Testis (tissue), 3 donors: ENCODE data around the gene KIAA1755. TPM values are rescaled to one million over a fixed set of nuclear protein-coding genes. Genes with fewer than 3 reads are reported as not detected.

Experiments
- DNase-seq: peaks from one replicate; pipeline ENCODE4 v3.0.0-alpha.2; 2019
- H3K27ac ChIP-seq, 2 donors: fragments of 200-600 bp; sonication (generic); one replicate each; pipeline ENCODE4 v1.5.1; 2019
- H3K27me3 ChIP-seq: fragments of 200-600 bp; sonication (generic); one replicate; pipeline ENCODE4 v1.5.1; 2019
- H3K36me3 ChIP-seq: fragments of 200-600 bp; sonication (generic); one replicate; pipeline ENCODE4 v1.5.1; 2017; ENCODE audit warnings: low read depth; ENCODE audit errors: missing control alignments
- H3K4me1 ChIP-seq: fragments of 200-600 bp; sonication (generic); one replicate; pipeline ENCODE4 v1.5.1; 2019
- H3K4me3 ChIP-seq, 2 donors: fragments of 200-600 bp; sonication (generic); one replicate each; pipeline ENCODE4 v1.5.1; 2017 to 2019
- H3K9me3 ChIP-seq: fragments of 200-600 bp; sonication (generic); one replicate; pipeline ENCODE4 v1.5.1; 2017
- POLR2A ChIP-seq: fragments of 450-650 bp; IDR thresholded peaks from one replicate; pipeline ENCODE4 v1.6.1; 2017; ENCODE audit warnings: antibody characterized with exemption, mild to moderate bottlenecking, moderate library complexity
- WGBS, 2 donors: methylation state at CpG; one replicate each; pipeline ENCODE4 v1.1.5; 2018; 5-methylcytosine and 5-hydroxymethylcytosine counted together
- intact Hi-C: fragments of 100-400 bp; cut with DNase I; formaldehyde crosslinking; loops from one replicate; pipeline ENCODE4 v1.15.1; 2023; ENCODE audit warnings: low total_unique reads
- polyA plus RNA-seq: library from polyadenylated mRNA; stranded (reverse); fragments of 350-450 nt; fragmentation: Illumina TruSeq; extraction: RNeasy Lipid Tissue Mini Kit (QIAGEN cat#74804); gene quantifications from one replicate; pipeline ENCODE4 v1.2.3, GENCODE V29; 2014; ENCODE audit warnings: low read depth, low replicate concordance; ENCODE audit not compliant: insufficient read depth
- total RNA-seq, 2 donors: library from RNA; depleted of rRNA; stranded (reverse); fragments of >200 nt; gene quantifications; one replicate each; pipeline ENCODE4 v1.2.3, GENCODE V29; 2016
- TF ChIP-seq, protein P1 (sequence below), 3 experiments: fragments of 450-650 bp in 2 of 3; fragments of 200-600 bp in 1 of 3; sonication (generic) in 1 of 3; IDR thresholded peaks; one replicate each; pipeline ENCODE4 v1.5.1; 2016 to 2019; ENCODE audit warnings: antibody characterized with exemption in 3 of 3, mild to moderate bottlenecking in 2 of 3, moderate library complexity in 1 of 3

KIAA1755 gene
- total and polyA plus RNA-seq, 3 donors from 2014 or later: 5.2 to 9.6 (median 7.6) TPM

DNA sequence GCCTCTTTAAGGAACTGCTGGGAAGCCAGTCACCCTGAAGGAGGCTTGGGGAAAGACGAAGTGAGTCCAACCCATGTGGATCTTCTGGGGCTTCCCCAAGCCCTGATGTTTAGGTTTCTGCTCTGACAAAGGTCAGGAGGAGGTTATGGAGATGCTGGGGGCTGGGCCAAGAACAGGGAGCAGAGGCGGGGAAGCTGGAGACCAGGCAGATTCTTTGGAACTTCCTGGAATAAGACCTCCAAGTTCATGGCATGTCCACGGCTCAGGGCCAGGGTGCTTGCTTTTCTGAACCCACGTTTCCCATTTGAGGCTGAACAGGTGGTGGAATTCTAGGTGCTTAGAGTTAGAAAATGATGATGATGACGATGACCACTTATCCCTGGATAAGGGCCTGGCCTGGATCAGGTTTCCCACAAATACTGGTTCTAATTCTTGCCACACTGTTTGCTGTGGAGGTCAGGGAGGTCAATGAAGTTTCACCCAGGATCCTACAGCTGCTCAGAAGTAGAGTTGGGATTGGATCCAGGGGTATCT, 65.5 kb downstream of the KIAA1755 start:
- TF ChIP-seq POLR2A: no peak
- TF ChIP-seq, protein P1, sequence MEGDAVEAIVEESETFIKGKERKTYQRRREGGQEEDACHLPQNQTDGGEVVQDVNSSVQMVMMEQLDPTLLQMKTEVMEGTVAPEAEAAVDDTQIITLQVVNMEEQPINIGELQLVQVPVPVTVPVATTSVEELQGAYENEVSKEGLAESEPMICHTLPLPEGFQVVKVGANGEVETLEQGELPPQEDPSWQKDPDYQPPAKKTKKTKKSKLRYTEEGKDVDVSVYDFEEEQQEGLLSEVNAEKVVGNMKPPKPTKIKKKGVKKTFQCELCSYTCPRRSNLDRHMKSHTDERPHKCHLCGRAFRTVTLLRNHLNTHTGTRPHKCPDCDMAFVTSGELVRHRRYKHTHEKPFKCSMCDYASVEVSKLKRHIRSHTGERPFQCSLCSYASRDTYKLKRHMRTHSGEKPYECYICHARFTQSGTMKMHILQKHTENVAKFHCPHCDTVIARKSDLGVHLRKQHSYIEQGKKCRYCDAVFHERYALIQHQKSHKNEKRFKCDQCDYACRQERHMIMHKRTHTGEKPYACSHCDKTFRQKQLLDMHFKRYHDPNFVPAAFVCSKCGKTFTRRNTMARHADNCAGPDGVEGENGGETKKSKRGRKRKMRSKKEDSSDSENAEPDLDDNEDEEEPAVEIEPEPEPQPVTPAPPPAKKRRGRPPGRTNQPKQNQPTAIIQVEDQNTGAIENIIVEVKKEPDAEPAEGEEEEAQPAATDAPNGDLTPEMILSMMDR (IDR thresholded peaks at IDR 0.05): no peak
- no peak for DNase-seq
- Histone ChIP-seq H3K4me3 (no peak overlapping the region), H3K27ac (no peak overlapping the region), H3K9me3 (no peaks in the 10 kb centered on the region), H3K27me3 (no peaks in the 10 kb centered on the region), H3K4me1 (no peaks in the 10 kb centered on the region), H3K36me3 (no peaks in the 10 kb centered on the region)
- WGBS, 2 donors: 77 to 79% methylated on average over 5 of the region's 5 CpGs
- intact Hi-C loops: no loop called here

DNA sequence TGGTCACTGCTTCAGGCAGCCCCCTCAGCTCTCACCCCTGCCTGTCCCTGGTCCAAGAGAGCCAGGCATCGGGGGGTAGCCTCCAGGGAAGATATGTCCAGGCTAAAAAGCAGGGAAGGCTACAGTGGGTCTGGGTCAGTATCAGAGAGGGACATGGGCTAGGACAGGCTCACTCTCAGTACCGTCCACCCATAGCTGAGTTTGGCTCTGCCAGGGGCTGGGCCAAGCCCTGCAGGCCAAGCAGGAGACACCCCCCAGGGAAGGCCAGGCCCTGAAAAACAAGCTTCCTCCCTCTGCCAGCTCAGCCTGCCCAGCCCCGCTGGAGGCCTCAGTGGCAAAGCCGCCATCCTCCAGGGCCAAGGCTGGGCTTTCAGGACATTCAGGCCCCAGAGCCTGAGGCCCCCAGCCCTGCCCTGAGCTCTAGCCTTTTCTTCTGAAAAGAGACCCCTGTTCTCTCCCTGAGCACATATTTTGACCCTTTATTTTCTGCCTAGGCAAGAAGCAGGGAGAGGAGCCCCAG, 66.9 kb downstream of the KIAA1755 start:
- intact Hi-C loops: no loop called here
- H3K27me3 ChIP-seq: no peaks in the 10 kb centered on the region
- H3K36me3 ChIP-seq: no peaks in the 10 kb centered on the region
- no peaks in the 10 kb centered on the region for H3K9me3 ChIP-seq
- no peak for DNase-seq
- H3K27ac ChIP-seq: no peak overlapping the region
- H3K4me1 ChIP-seq: no peaks in the 10 kb centered on the region
- TF ChIP-seq POLR2A: no peak
- TF ChIP-seq, protein P1 (IDR thresholded peaks at IDR 0.05): no peak
- 92 to 100% methylated on average over 3 to 4 of the region's 4 CpGs for WGBS, 2 donors
- no peak overlapping the region for H3K4me3 ChIP-seq

DNA sequence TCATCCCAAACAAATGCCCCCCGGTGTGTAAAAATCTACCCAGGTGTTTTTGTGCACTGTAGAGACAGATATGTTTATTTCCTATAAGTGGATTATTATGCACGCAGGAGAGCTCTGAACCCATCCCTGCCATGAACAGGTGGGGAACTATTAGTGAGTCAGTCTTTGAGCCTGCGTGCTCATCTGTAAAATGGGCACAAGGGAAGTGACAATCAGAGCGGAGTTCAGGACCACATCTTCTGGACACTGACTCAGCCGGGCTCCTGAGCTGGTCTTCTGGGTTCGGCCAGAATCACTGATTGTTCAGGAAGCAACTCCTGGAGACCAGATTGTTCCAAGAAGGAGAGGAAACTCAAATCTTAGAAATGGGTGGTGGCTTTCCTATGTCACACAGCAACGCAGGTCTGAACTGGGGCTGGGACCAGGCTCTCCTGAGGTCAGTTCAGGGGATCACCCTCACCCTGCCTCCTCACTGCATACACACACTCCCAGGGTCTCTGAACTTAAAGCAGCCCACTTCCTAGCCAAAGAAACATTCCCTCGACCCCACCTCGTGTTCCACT, 68.1 kb downstream of the KIAA1755 start:
- no peaks in the 10 kb centered on the region for H3K27me3 ChIP-seq
- no peak for DNase-seq
- intact Hi-C loops: no loop called here

DNA sequence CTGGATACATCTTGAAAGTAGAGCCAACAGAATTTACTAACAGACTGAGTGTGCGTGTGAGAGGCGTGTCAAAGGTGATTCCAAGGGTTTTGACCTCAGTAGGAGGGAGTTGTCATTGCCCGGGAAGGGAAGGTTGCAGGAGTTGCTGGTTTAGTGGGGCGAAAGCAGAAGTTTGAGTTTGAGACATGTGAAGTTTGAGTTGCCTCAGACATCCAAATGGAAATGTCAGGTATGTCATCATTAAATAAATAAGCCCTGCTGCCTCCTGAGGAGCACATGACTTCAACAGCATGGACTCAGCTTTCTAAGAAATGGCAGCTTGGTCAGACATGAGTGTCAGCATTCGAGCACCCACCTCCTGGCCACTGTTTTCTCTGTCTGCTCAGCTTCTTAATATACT, 68.9 kb downstream of the KIAA1755 start:
- no peak for TF ChIP-seq POLR2A
- TF ChIP-seq, protein P1 (IDR thresholded peaks at IDR 0.05): no peak
- intact Hi-C loops: no loop called here
- no peak overlapping the region for H3K27ac ChIP-seq
- H3K36me3 ChIP-seq: no peaks in the 10 kb centered on the region
- no peak overlapping the region for H3K4me3 ChIP-seq
- no peaks in the 10 kb centered on the region for H3K9me3 ChIP-seq
- H3K4me1 ChIP-seq: no peaks in the 10 kb centered on the region
- no peaks in the 10 kb centered on the region for H3K27me3 ChIP-seq
- WGBS, 2 donors: 82 to 87% methylated on average over 5 of the region's 5 CpGs
- no peak for DNase-seq

More for the DNA sequence above, 68.1 kb downstream of the KIAA1755 start:
- Histone ChIP-seq H3K4me1 (no peaks in the 10 kb centered on the region), H3K4me3 (no peak overlapping the region), H3K27ac (no peak overlapping the region), H3K9me3 (no peaks in the 10 kb centered on the region), H3K36me3 (no peaks in the 10 kb centered on the region)
- no peak for TF ChIP-seq POLR2A
- TF ChIP-seq, protein P1 (IDR thresholded peaks at IDR 0.05): no peak
- 86 to 89% methylated on average over 9 of the region's 9 CpGs for WGBS, 2 donors

DNA sequence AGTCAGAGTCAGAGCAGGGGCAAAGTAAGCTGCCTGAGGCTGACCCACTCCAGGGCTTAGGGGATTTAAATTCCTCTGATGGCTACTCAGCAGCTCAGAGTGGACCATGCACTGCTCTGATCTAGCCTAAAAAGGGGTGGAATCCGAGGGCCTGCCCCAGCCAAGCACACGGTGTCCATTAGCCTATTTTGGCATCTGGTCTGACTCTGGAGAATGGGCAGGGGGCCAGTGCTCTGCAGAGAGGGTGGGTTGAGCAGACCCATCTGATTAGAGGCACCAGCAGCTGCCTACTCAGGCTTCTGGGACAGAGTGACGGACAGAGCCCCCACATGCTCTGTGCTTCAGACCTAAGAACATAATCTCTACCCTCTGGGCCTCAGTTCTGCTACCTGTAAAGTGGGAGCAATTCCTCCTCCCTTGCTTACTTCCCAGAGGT, 69.6 kb downstream of the KIAA1755 start:
- intact Hi-C loops: no loop called here
- no peaks in the 10 kb centered on the region for H3K4me1 ChIP-seq
- TF ChIP-seq, protein P1 (IDR thresholded peaks at IDR 0.05): no peak
- TF ChIP-seq POLR2A: no peak
- no peaks in the 10 kb centered on the region for H3K27me3 ChIP-seq
- H3K36me3 ChIP-seq: no peaks in the 10 kb centered on the region
- H3K27ac ChIP-seq: no peak overlapping the region
- no peak overlapping the region for H3K4me3 ChIP-seq
- WGBS, 2 donors: 70 to 80% methylated on average over 1 to 3 of the region's 3 CpGs
- DNase-seq: no peak
- no peaks in the 10 kb centered on the region for H3K9me3 ChIP-seq
